Renal cortical epithelial cell (primary cell): ENCODE results near the gene HARBI1. TPM values are rescaled to one million over a fixed set of nuclear protein-coding genes. Genes with fewer than 3 reads are reported as not detected.

Experiments
- DNase-seq: peaks from one replicate; pipeline ENCODE4 v3.0.0-alpha.2; 2011; ENCODE audit warnings: low read depth
- total RNA-seq: library from RNA; depleted of rRNA; stranded (reverse); fragments of >200 nt; gene quantifications from 2 replicates; pipeline ENCODE4 v1.2.3, GENCODE V29; 2014

The HARBI1 gene
- total RNA-seq, 1 donor from 2014 or later: 6.8 TPM

DNA sequence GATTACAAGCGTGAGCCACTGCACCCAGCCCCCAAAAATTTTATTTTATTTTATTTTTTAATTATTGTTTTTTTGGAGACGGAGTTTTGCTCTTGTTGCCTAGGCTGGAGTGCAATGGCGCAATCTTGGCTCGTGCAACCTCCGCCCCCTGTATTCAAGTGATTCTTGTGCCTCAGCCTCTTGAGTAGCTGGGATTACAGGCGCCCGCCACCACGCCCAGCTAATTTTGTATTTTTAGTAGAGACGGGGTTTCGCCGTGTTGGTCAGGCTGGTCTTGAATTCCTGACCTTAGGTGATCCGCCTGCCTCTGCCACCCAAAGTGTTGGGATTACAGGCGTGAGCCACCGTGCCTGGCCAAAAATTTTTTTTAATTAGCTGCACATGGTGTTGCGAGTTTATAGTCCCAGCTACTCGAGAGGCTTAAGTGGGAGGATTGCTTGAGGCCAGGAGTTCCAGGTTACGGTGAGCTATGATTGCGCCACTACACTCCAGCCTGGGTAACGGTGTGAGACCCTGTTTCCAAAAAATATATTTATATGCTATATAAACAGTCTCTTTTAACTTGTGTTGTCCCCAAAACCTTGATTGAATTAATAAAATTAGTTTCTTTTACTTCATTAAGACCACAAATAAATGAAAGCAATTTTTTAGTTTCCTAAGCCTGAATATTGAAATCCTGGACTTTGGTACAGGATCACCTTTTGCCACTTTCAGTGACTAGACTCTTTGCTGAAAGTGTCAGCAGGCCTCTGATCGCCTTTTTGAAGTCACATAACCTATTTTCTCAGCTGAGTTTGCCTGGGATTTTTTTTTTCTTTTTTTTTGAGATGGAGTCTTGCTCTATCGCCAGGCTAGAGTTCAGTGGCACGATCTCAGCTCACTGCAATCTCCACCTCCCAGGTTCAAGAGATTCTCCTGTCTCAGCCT is 16.5 kb upstream of the HARBI1 start:
- DNase-seq: no peak

DNA sequence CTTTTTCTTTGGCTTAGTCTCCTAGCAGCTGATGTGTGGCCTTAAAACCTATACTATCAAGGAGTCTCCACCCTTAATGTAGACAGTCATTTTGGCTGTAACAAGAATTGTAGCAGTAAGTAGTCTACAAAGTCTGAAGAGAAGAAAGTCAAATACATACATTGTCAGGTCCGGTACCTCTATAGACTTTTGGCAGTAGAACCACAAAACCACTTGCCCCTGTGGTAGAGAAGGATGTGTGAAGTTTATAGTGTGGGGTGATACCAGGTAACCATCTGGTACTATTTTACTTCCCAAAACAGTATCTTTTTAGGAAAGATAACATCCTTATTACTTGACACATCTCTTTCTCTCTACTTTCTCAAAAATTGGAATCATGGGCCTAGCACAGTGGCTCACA is 15.5 kb upstream of the HARBI1 start:
- DNase-seq: no peak

DNA sequence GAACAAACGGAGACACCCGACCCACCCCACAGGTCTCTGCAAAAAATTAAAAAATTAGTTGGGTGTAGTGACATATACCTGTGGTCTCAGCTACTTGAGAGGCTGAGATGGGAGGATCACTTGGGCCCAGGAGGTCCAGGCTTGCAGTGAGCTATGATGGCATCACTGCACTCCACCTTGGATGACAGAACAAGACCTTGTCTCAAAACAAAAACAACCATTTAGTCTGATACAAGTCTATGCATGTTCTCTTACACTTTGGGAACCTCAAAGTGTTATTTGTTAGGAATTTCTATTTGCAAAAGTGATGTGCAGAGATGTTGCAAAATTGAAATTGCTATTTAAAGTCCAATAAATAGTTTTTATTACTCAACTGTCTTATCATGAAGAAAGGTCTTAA is 14.6 kb upstream of the HARBI1 start:
- DNase-seq: no peak

DNA sequence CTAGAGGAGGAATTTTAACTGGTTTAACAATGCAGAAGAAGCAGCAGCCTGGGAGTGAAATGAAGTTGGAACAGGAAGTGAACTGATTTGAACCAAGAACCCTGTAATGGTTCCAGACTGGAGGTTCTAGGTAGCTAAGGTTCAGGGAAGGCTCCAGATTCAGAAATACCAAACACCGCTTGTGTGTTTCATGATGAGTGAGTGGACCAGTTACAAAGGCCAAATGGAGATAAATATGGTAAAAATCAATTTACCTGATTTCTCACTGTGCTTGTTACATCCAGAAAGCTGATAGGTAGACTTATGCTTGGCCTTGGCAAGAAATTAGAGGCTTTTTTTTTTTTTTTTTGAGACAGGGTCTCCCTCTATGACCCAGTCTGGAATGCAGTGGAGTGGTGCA is 13.2 kb upstream of the HARBI1 start:
- DNase-seq: no peak

DNA sequence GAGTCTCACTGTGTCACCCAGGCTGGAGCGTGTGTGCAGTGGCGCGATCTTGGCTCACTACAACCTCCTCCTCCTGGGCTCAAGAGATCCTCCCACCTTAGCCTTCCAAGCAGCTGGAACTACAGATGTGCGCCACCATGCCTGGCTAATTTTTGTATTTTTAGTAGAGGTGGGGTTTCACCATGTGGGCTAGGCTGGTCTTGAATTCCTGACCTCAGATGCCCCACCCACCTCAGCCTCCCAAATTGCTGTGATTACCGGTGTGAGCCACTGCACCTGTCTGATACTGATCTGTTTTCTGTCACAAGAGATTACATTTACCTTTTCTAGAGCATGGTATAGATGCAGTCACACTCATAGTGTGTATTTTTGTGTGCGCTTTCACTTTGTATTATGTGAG is 11.9 kb upstream of the HARBI1 start:
- DNase-seq: no peak

DNA sequence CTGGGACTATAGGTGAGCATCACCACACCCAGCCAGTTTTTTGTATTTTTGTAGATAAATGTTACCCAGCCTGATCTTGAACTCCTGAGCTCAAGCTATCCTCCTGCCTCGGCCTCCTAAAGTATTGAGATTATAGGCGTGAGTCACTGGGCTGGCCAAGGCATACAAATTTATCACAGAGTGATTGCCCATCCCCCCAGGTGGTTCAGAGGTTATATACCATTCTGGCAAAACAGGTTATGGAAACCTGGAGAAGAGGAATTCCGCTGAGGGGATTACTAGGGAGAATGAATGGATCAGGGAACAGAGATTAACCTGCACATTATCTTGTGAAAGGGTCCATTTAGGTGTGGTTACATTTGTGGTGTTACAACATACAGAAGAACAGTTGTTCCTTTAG is 8.4 kb upstream of the HARBI1 start:
- DNase-seq: no peak

DNA sequence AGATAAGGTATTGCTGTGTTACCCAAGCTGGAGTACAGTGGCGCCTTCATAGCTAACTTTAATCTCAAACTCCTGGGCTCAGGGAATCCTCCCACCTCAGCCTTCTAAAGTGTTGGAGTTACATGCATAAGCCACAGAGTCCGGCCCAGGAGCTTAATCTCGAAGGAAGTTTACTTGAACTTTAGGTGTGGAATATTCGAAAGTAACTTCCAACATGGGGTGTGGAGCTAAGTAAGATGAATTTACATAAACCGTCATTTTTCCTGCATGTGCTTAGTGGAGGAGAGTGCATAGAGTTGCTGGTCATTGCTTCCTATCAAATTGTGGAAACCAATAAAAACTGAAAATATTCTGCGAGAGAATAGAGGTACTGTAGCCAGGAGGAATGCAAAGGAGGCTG is 1.8 kb upstream of the HARBI1 start:
- DNase-seq: no peak

DNA sequence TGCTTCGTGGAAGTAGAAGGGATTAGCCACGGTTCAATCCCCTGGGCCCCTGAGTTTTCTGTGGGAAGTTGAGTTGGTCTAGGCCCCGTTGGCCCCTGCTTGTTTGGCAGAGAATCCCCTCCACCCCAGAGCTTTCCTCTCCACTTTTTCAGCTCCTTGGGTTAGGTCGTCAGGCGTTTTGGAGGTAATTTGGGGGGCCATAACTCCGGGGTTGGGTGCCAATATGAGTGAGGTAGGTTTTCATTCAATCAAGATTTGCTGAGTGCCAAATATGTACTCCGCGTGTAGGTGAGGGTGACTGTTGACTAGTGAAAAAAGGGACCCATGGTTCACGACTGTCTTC is 916 bp upstream of the HARBI1 start:
- no peak for DNase-seq

DNA sequence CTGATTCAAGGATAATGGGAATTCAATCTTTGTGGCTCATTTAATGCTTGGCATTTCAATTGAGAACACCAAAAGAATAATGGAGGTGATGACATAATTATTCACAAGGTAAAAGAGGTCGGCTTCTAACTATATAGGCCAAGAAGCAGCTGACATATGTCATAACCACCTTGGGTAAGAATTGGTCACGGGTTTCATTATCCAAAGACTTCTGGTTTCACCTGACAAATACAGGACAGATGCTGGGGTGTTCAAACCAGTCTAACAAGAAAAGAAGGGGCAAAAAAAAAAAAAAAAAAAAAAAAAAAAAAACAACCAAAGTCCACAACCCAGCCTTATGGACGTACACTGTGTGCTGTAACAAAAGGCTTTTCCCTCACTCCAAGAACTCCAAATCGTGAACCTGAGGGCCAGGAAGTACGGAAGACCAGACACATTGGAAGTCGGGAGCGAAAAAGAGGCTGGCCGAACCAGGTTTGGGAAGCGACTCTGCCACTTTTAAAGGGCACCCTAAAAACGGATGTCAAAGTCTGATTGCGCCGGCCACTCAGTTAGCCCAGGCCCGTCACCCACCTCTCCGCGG is 385 bp downstream of the HARBI1 start:
- peak; percentile 78 for DNase-seq

DNA sequence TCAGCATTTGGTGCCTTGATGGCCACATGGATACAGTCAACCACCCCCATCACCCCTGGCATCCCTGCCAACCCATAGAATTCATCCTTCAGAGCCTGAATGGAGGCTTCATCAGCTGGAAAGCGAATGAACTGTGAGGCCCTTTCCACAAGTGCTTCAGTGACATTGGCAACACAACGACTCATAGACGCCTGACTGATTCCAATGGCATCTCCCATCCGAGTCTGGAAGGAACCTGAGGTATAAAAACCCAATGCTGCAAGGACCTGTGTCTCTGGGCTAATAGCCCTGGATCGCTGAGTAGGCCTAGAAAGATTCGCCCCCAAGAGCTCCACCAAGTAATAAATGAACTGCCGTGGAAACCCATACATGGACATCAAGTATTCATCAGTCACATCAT is 1.3 kb downstream of the HARBI1 start:
- no peak for DNase-seq

DNA sequence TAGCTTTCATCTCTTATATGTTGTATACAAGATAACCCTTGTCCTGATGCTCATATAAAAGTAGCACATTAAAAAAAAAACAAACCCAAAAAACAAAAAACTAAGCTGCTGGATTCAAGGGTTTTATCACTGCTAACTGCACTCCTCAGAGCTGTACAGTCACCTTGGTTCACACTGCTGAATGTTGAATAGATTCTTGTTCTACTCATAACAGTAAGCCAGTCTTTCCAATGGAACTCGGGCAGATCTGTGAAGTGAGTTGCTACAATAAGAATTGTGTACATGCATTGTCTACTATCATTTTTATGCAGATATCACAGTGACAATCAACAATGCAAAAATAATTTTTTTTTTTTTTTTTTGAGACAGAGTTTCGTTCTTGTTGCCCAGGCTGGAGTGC is 4.7 kb downstream of the HARBI1 start:
- no peak for DNase-seq

DNA sequence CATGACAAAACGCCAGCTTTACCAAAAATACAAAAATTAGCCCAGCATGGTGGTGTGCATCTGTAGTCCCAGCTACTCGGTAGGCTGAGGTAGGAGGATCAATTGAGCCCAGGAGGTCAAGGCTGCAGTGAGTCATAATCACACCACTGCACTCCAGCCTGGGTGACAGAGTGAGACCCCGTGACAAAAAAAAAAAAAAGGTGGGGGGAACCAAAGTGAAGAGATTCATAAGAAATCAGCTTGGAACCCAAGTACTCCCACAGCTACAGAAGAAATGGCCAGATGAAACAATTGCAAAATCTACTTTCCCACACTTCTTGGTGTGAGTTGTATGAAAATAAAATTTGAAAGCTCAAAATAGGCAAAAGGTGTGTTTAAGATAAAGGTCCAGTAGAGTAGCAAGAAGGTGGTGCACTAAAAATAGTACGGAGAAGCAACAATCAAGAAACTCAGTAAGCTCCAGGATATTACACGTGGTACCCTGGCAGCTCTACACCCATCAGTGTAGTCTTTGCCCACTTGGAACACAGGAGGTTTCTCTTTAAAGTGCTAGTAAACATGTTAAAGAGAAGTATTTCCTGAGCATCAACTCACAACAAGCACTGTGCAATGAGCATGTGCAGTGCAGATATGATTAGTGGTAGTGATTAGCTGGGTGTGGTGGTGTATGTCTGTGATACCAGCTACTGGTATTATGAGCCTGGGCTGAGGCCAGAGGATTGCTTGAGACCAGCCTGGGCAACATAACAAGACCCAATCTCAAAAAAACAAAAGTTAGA is 5.3 kb downstream of the HARBI1 start:
- DNase-seq: no peak

DNA sequence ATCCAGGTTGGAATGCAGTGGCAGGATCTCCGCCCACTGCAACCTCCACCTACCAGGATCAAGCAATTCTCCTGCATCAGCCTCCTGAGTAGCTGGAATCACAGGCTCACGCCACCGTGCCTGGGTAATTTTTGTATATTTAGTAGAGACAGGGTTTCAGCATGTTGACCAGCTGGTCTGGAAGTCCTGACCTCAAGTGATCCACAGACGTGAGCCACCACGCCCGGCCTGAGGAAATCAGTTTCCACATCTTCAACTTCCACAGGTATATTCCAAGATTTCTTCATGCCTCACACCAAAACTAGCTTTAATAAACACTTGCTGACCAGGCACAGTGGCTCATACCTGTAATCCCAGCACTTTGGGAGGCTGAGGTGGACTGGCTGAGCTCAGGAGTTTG is 7.6 kb downstream of the HARBI1 start:
- DNase-seq: no peak

DNA sequence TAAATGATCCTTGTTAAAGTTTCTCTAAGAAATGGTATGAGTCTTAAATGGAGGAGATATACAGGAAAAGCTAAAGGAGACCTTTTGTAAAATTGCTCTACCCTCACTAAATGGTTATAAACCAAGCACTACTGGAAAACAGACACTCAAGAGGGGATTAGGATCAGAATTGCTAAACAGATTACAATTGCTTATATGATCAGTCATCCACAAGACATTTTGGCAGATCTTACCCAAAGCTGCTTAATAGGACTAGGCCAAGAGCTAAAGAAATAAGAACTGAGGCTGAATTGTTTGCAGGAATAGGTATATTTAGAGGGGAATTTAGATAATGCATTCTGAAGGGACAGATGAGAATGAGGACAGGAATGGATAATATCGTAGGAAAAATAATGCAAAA is 9.5 kb downstream of the HARBI1 start:
- no peak for DNase-seq

DNA sequence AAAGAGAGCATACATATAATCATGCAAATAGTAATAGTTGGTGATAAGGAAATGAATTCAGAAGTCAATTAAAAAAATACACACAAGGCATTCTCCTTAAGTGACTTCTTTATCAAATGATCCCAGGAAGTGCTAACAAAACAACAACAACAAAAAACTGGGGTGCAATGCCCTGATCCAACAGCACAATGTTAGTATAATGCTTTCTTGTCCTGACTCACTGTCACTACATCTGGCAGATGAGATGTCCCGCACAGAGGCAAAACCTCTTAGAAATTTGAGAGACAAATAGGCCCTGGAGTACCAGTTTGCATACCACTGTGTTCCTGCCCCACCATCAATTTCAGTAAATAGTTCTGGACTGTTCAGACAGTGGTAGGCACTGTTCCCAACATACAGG is 12.2 kb downstream of the HARBI1 start:
- no peak for DNase-seq

DNA sequence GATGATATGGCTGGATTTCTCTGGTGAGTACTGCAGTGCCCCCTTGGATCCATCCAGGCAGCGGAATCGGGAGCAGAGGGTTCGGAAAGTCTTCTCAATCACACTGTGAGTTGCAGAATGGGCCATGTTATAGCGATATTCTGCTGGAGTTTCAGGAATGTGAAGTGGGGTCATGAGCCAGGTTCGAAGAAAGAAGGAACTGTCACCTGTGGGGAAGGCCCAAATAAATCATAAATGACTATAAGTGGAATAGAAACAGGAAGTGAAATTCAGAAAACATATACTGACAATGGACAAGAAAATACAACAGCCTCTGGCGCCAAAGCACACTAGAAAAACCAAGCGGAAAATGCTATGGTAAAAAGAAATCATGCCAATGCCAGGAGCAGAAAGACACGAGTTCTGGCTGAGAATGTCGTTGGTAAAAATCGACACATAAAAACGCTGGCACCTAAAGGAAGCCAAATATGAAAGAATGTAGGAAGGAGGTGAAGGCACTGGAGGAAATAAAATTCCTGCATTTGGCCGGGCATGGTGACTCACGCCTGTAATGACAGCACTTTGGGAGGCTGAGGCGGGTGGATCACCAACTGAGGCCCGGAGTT is 13.2 kb downstream of the HARBI1 start:
- DNase-seq: no peak

DNA sequence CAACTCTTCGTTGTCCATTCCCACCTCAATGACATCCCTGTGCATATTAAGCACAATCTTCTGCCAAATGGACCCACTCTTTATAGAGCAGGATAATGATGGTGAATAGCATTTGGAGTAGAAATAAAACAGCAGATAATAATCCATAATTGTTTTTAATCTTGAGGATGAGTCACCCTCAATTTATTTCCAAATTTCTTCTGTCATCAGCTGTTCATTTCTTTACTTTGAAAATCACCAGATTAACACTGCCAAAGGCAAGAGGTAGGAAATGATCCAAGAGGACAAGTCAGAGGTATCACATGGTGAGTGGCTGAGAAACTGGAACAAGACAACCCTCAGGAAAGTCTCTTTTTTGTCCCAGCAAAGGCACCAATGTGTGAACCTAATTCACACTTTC is 15.9 kb downstream of the HARBI1 start:
- no peak for DNase-seq

DNA sequence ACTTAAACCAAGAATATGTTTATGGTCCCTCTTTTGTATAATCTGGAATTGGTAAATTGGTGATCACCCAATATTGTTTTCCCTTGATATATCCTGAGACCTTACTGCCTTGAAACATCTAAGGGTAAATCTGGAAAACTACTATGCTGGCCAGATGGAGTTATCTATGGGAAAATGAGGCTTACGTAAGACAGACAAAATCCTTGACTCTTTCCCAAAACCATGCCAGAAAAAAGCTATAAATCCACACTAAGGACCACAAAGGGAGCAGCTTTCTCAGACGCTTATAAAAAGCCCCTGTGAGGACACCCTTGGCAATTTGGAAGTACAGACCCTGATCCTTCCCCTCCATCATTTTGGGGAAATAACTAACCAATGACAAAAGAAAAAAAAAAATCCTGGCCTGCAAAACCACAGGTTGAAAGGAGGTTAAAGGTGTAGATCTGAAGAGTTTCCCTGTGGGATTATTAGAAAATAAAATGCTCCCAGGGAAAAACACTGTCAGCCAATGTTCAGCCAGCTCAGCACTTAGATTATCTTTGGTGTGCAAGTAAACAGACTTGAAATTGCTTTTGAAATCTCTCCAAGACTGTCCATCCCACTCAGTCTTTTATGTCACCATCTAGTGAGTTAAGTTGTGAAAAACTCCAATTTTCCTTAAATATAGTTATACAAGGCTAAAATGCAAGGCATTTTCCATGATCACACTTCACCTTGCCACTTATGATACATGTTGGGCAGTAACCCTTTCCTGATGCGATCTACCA is 16.6 kb downstream of the HARBI1 start:
- no peak for DNase-seq

DNA sequence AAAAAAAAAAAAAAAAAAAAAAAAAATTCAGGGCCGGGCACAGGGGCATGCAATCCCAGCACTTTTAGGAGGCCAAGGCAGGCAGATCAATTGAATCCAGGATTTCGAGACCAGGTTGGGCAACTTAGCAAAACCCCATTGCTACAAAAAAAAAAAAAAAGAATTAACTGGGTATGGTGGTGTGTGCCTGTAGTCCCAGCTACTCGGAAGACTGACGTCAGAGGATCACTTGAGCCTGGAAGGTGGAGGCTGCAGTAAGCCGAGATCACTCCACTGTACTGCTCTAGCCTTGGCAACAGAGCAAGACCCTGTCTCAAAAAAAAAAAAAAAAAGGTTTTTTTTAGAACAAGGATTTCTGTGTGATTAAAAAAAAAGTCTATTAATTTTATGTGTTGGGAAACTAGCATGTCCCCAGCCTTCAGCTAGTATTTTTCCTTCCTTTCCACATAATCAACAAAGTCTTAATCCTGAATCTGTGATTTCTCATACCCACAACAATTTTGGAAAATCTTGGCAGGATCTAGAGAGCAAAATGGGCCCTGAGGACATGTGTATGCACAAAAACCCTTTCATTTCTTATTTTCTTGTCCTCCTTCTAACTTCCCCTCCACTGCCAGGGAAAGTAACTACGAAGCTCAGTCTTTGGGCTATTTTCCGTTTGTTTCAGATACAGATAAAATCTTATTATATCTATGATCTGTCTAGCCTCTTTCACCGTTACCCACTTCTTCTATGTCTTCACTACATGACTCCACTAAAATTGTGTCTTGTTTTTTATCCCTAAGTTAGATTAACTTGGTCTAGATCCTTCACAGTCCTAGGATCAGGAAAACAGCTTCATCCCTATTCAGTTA is 17.5 kb downstream of the HARBI1 start:
- DNase-seq: no peak

DNA sequence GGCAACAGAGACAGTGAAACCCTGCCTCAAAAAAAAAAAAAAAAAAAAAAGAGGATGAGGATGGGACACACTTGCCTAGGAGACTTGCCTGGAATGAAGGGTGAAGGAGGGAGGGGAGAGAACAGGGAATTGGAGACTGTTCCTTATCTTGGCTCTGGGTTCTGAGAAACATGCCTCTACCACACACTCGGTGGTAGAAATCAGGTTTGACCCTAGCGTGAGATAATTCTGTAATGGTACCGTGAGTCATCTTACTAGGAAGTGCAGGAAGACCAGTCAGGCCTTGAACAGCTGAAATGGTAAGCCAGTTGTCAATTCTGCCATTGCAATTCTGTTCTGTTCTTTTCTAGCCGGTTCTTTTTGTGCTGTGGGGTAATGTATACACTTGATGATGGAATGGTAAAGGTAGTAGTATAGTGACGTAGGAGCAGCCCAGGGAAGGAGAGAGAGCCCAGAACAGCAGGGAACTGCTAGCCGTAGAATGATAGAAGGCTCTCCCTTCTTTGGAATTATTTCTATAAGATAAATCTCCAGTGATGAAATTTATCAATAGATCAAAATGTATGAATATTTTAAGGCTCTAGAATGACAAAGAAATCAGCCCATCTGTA is 19.3 kb downstream of the HARBI1 start:
- DNase-seq: no peak
